WTC11 (cell line): Measurements from ENCODE around the gene LDB3. TPM values are rescaled to one million over a fixed set of nuclear protein-coding genes. Genes with fewer than 3 reads are reported as not detected.
"Not testable (repeated sequence)": the region's sequence is repeated elsewhere in the genome, so short reads cannot be mapped to it uniquely, and the experiment has no call there.

Experiments used
- ATAC-seq: fragments of 200-7000 bp; cut with Tn5 transposase; 2 replicates; pipeline ENCODE4 v1.10.0; 2021; ENCODE audit warnings: mild to moderate bottlenecking, moderate library complexity
- CTCF ChIA-PET: fragments of 300-600 bp; sonication (Branson Sonifier 250); formaldehyde crosslinking; loops from one replicate; lab custom pipeline; 2021; ENCODE audit warnings: antibody characterized with exemption; lab: Charles Lee
- POLR2A ChIA-PET: fragments of 350-600 bp; sonication (Branson Sonifier 250); formaldehyde crosslinking; loops from one replicate; lab custom pipeline; 2021; ENCODE audit warnings: antibody characterized with exemption; lab: Charles Lee
- DNase-seq: peaks from one replicate; pipeline ENCODE4 v3.0.0; 2021; ENCODE audit warnings: low spot score
- H3K27ac Mint-ChIP-seq: 2 replicates; pipeline ENCODE4 v1.8.0; 2021; ENCODE audit warnings: mixed read lengths
- H3K27me3 Mint-ChIP-seq: 2 replicates; pipeline ENCODE4 v1.8.0; 2021; ENCODE audit warnings: low read depth, mild to moderate bottlenecking, moderate library complexity, mixed read lengths
- H3K36me3 Mint-ChIP-seq: 2 replicates; pipeline ENCODE4 v1.8.0; 2021; ENCODE audit warnings: mixed read lengths
- H3K4me1 Mint-ChIP-seq: 2 replicates; pipeline ENCODE4 v1.8.0; 2022; ENCODE audit warnings: mixed read lengths
- H3K4me3 Mint-ChIP-seq: 2 replicates; pipeline ENCODE4 v1.8.0; 2021; ENCODE audit warnings: mild to moderate bottlenecking, moderate library complexity, mixed read lengths
- H3K9me3 Mint-ChIP-seq: 2 replicates; pipeline ENCODE4 v1.8.0; 2021; ENCODE audit warnings: mixed read lengths
- CBFB ChIP-seq: sonication (generic); formaldehyde crosslinking; IDR thresholded peaks from 2 replicates; pipeline ENCODE4 v1.8.1; 2022; ENCODE audit warnings: mild to moderate bottlenecking, low read depth, missing genetic modification reagents
- EMX1 ChIP-seq: fragments of 250-450 bp; sonication (Bioruptor Pico); IDR thresholded peaks from 2 replicates; pipeline ENCODE4 v1.8.0; 2021; ENCODE audit warnings: mild to moderate bottlenecking
- GABPB1 ChIP-seq: sonication (generic); formaldehyde crosslinking; IDR thresholded peaks from 2 replicates; pipeline ENCODE4 v1.8.1; 2023; ENCODE audit warnings: mild to moderate bottlenecking, missing genetic modification reagents
- JUN ChIP-seq: sonication (generic); formaldehyde crosslinking; IDR thresholded peaks from 2 replicates; pipeline ENCODE4 v1.8.0; 2023; ENCODE audit warnings: mild to moderate bottlenecking, missing genetic modification reagents
- NFATC4 ChIP-seq: fragments of 250-450 bp; sonication (Bioruptor Pico); IDR thresholded peaks from 2 replicates; pipeline ENCODE4 v1.9.0; 2021; ENCODE audit warnings: mild to moderate bottlenecking
- NFYB ChIP-seq: sonication (generic); formaldehyde crosslinking; conservative IDR thresholded peaks from 2 replicates; pipeline ENCODE4 v1.8.0; 2022; ENCODE audit warnings: low read depth, missing genetic modification reagents
- NR2C2 ChIP-seq: sonication (generic); formaldehyde crosslinking; IDR thresholded peaks from 2 replicates; pipeline ENCODE4 v1.8.0; 2022; ENCODE audit warnings: mild to moderate bottlenecking, missing genetic modification reagents
- PRRX2 ChIP-seq: fragments of 250-450 bp; sonication (Bioruptor Pico); IDR thresholded peaks from 2 replicates; pipeline ENCODE4 v1.8.0; 2021; ENCODE audit warnings: mild to moderate bottlenecking
- RORB ChIP-seq: fragments of 250-450 bp; sonication (Bioruptor Pico); IDR thresholded peaks from 2 replicates; pipeline ENCODE4 v1.9.0; 2021; ENCODE audit warnings: mild to moderate bottlenecking
- SOX15 ChIP-seq: fragments of 250-450 bp; sonication (Bioruptor Pico); IDR thresholded peaks from 2 replicates; pipeline ENCODE4 v1.9.0; 2021; ENCODE audit warnings: mild to moderate bottlenecking
- SP1 ChIP-seq: sonication (generic); formaldehyde crosslinking; conservative IDR thresholded peaks from 2 replicates; pipeline ENCODE4 v1.8.1; 2022; ENCODE audit warnings: missing genetic modification reagents
- STAT6 ChIP-seq: sonication (generic); formaldehyde crosslinking; conservative IDR thresholded peaks from 2 replicates; pipeline ENCODE4 v1.8.1; 2023; ENCODE audit warnings: mild to moderate bottlenecking, low read depth, missing genetic modification reagents, moderate library complexity
- TCF7 ChIP-seq: sonication (generic); formaldehyde crosslinking; IDR thresholded peaks from 2 replicates; pipeline ENCODE4 v1.8.0; 2022; ENCODE audit warnings: mild to moderate bottlenecking, low read depth, missing genetic modification reagents, moderate library complexity
- TEAD4 ChIP-seq: sonication (generic); formaldehyde crosslinking; IDR thresholded peaks from 2 replicates; pipeline ENCODE4 v1.8.0; 2022; ENCODE audit warnings: mild to moderate bottlenecking, missing genetic modification reagents
- ZMAT4 ChIP-seq: fragments of 250-450 bp; sonication (Bioruptor Pico); IDR thresholded peaks from 2 replicates; pipeline ENCODE4 v1.9.0; 2021; ENCODE audit warnings: mild to moderate bottlenecking
- ZNF121 ChIP-seq: sonication (generic); formaldehyde crosslinking; IDR thresholded peaks from 2 replicates; pipeline ENCODE4 v1.8.0; 2023; ENCODE audit warnings: missing genetic modification reagents
- ZNF263 ChIP-seq: sonication (generic); formaldehyde crosslinking; IDR thresholded peaks from 2 replicates; pipeline ENCODE4 v1.8.1; 2022; ENCODE audit warnings: low read depth, mild to moderate bottlenecking, moderate library complexity, missing genetic modification reagents
- ZNF317 ChIP-seq: sonication (generic); formaldehyde crosslinking; IDR thresholded peaks from 2 replicates; pipeline ENCODE4 v1.8.1; 2023; ENCODE audit warnings: low read depth, mild to moderate bottlenecking, moderate library complexity, missing genetic modification reagents, borderline replicate concordance
- total RNA-seq: library from RNA; stranded (reverse); gene quantifications from 3 replicates; pipeline ENCODE4 v1.2.3, GENCODE V29; 2021
- TF ChIP-seq, protein P1 (sequence below): sonication (generic); formaldehyde crosslinking; IDR thresholded peaks from 2 replicates; pipeline ENCODE4 v1.8.0; 2022; ENCODE audit warnings: mild to moderate bottlenecking, missing genetic modification reagents
- TF ChIP-seq, protein P2 (sequence below): fragments of 250-450 bp; sonication (Bioruptor Pico); IDR thresholded peaks from 2 replicates; pipeline ENCODE4 v1.9.0; 2021; ENCODE audit warnings: moderate library complexity, mild to moderate bottlenecking, inconsistent platforms, borderline replicate concordance
- TF ChIP-seq, protein P3 (sequence below): sonication (generic); formaldehyde crosslinking; IDR thresholded peaks from 2 replicates; pipeline ENCODE4 v1.8.0; 2023; ENCODE audit warnings: missing genetic modification reagents
- TF ChIP-seq, protein P4 (sequence below): sonication (generic); formaldehyde crosslinking; IDR thresholded peaks from 2 replicates; pipeline ENCODE4 v1.8.0; 2022; ENCODE audit warnings: missing genetic modification reagents

Gene LDB3
- total RNA-seq, 1 experiment from 2014 or later: 0.42 TPM

GRCh38 chr10:86645621-86646165, 22.6 kb upstream of the LDB3 start:
- H3K36me3 Mint-ChIP-seq, DNase-seq, H3K27ac Mint-ChIP-seq, ATAC-seq, H3K27me3 Mint-ChIP-seq, H3K4me3 Mint-ChIP-seq, H3K4me1 Mint-ChIP-seq: not testable (repeated sequence)
- CTCF ChIA-PET: interaction anchor here (0.7 to 2.0 kb wide), 2 partner anchors 13 to 53 kb away, joined by 5 to 17 read pairs; no protein-coding TSS in a partner anchor
- POLR2A ChIA-PET: interaction anchor here (0.7 kb wide), 1 partner anchor 152 kb away, joined by 3 read pairs; no protein-coding TSS in a partner anchor
- H3K9me3 Mint-ChIP-seq: peaks cover 16% of the 10 kb centered on the region
- TF ChIP-seq ZNF121 (CRISPR knock-in tag): 0 out of 2 replicates have a peak, but pooled peaks have one; percentile 18

DNA sequence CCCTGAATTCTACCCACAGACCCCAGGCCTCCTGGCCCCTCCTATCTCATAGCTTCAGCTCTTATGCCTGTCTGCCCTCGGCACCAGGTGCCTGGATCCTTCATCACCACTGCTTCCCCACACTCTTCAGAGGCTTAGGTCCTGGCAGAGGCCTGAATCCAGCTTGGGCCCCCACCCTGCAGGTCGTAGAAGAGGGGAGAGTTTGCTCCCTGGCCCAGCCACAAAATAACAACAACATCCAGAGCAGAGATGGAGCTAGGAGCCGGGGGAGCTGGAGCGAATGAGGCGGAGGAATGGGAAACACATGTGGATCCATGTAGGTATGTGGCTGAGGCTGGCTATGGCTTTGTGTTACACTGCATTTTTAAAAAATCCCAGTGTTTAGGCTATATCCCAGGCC, 21.8 kb upstream of the LDB3 start:
- no peaks in the 10 kb centered on the region for H3K27me3 Mint-ChIP-seq
- no peak for TF ChIP-seq SP1 (CRISPR knock-in tag)
- no peak for TF ChIP-seq ZNF263 (CRISPR knock-in tag)
- no peak for TF ChIP-seq TCF7 (CRISPR knock-in tag)
- TF ChIP-seq TEAD4 (CRISPR knock-in tag): no peak
- TF ChIP-seq, protein P1, sequence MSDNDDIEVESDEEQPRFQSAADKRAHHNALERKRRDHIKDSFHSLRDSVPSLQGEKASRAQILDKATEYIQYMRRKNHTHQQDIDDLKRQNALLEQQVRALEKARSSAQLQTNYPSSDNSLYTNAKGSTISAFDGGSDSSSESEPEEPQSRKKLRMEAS (CRISPR knock-in tag): no peak
- no peak for TF ChIP-seq NFATC4
- TF ChIP-seq, protein P2, sequence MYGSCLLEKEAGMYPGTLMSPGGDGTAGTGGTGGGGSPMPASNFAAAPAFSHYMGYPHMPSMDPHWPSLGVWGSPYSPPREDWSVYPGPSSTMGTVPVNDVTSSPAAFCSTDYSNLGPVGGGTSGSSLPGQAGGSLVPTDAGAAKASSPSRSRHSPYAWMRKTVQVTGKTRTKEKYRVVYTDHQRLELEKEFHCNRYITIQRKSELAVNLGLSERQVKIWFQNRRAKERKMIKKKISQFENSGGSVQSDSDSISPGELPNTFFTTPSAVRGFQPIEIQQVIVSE (CRISPR knock-in tag): no peak
- TF ChIP-seq, all 79 proteins: peak for 0
- POLR2A ChIA-PET: no interaction called here
- Mint-ChIP-seq H3K27ac (no peak overlapping the region), H3K36me3 (peaks cover 5% of the 10 kb centered on the region; the same call in 1 of the 2 replicates), H3K9me3 (peaks cover 10% of the 10 kb centered on the region), H3K4me3 (no peak overlapping the region), H3K4me1 (peaks cover 6% of the 10 kb centered on the region)
- CTCF ChIA-PET: interaction anchor here (1.3 kb wide), 1 partner anchor 16 kb away, joined by 3 read pairs; no protein-coding TSS in a partner anchor
- DNase-seq (no peak), ATAC-seq (no peak)

DNA sequence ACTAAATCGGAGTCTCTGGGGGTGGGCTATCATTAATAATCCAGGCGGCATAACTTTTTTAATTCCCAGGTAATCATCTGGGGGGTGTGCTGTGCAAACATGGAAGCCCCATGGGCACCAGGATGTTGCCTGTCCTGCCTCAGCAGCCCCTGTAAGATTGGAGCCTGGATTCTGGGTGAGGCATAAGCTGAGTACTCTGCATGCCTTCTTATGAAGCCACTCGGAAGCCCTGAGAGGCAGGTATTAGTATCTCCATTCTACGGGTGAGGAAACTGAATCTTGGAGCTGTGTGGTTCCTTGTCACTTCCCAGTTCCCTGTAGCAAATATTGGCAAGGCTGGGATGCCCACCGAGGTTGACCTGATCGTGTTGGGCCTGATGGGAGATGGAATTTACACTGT, 21.4 kb upstream of the LDB3 start:
- H3K27ac Mint-ChIP-seq: no peak overlapping the region
- POLR2A ChIA-PET: no interaction called here

More for the DNA sequence above, 21.4 kb upstream of the LDB3 start:
- CTCF ChIA-PET: interaction anchor here (1.3 kb wide), 1 partner anchor 16 kb away, joined by 3 read pairs; no protein-coding TSS in a partner anchor
- H3K9me3 Mint-ChIP-seq: peaks cover 6% of the 10 kb centered on the region
- H3K4me1 Mint-ChIP-seq: peaks cover 9% of the 10 kb centered on the region
- TF ChIP-seq STAT6 (CRISPR knock-in tag) (no peak), GABPB1 (CRISPR knock-in tag) (no peak), EMX1 (no peak), PRRX2 (CRISPR knock-in tag) (no peak), CBFB (CRISPR knock-in tag) (no peak), ZNF317 (CRISPR knock-in tag) (no peak), SOX15 (no peak), NR2C2 (no peak), NFYB (CRISPR knock-in tag) (no peak), ZMAT4 (CRISPR knock-in tag) (no peak), JUN (no peak), RORB (CRISPR knock-in tag) (no peak)
- TF ChIP-seq, protein P3, sequence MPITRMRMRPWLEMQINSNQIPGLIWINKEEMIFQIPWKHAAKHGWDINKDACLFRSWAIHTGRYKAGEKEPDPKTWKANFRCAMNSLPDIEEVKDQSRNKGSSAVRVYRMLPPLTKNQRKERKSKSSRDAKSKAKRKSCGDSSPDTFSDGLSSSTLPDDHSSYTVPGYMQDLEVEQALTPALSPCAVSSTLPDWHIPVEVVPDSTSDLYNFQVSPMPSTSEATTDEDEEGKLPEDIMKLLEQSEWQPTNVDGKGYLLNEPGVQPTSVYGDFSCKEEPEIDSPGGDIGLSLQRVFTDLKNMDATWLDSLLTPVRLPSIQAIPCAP (CRISPR knock-in tag): no peak
- TF ChIP-seq, protein P4, sequence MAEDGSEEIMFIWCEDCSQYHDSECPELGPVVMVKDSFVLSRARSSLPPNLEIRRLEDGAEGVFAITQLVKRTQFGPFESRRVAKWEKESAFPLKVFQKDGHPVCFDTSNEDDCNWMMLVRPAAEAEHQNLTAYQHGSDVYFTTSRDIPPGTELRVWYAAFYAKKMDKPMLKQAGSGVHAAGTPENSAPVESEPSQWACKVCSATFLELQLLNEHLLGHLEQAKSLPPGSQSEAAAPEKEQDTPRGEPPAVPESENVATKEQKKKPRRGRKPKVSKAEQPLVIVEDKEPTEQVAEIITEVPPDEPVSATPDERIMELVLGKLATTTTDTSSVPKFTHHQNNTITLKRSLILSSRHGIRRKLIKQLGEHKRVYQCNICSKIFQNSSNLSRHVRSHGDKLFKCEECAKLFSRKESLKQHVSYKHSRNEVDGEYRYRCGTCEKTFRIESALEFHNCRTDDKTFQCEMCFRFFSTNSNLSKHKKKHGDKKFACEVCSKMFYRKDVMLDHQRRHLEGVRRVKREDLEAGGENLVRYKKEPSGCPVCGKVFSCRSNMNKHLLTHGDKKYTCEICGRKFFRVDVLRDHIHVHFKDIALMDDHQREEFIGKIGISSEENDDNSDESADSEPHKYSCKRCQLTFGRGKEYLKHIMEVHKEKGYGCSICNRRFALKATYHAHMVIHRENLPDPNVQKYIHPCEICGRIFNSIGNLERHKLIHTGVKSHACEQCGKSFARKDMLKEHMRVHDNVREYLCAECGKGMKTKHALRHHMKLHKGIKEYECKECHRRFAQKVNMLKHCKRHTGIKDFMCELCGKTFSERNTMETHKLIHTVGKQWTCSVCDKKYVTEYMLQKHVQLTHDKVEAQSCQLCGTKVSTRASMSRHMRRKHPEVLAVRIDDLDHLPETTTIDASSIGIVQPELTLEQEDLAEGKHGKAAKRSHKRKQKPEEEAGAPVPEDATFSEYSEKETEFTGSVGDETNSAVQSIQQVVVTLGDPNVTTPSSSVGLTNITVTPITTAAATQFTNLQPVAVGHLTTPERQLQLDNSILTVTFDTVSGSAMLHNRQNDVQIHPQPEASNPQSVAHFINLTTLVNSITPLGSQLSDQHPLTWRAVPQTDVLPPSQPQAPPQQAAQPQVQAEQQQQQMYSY (CRISPR knock-in tag): no peak
- ATAC-seq (no peak), DNase-seq (no peak)
- no peak overlapping the region for H3K4me3 Mint-ChIP-seq
- H3K36me3 Mint-ChIP-seq: 0 out of 2 replicates have a peak, but pooled peaks cover 1% of the 10 kb centered on the region
- H3K27me3 Mint-ChIP-seq: no peaks in the 10 kb centered on the region
